ENCODE measurements around the gene TMEM171. TPM values are rescaled to one million over a fixed set of nuclear protein-coding genes. Genes with fewer than 3 reads are reported as not detected.

TMEM171 gene
- total and polyA plus RNA-seq, 10 donors, result 1.9 to 38.0 (median 19.5) TPM

GRCh38 chr5:73117088-73117740 is 3.2 kb upstream of the TMEM171 start:
- no peak for DNase-seq
- intact Hi-C loops (cut with DNase I; ENCODE audit: low total_unique reads), result no loop called here
- Histone ChIP-seq H3K4me3 (no peak overlapping the region), H3K36me3 (no peaks in the 10 kb centered on the region), H3K9me3 (peaks cover 0 to 6% (median 0%) of the 10 kb centered on the region in 8 donors), H3K4me1 (peaks cover 0 to 24% (median 14%) of the 10 kb centered on the region in 6 donors), H3K27me3 (replicated peaks in 1 of 7) (peaks cover 0 to 79% (median 26%) of the 10 kb centered on the region in 7 donors), H3K27ac (peak overlapping the region in 6 of 8 donors; percentile 60 to 92 (median 85))
- WGBS, 5 donors, result 52 to 71% (median 58%) methylated on average over 3 of the region's 3 CpGs
- TF ChIP-seq POLR2AphosphoS5 (IDR thresholded peaks at IDR 0.05), result no peak
- TF ChIP-seq POLR2A (IDR thresholded peaks at IDR 0.05), result no peak
- no peak for TF ChIP-seq CTCF (IDR thresholded peaks at IDR 0.05 in 8 of 11, conservative IDR thresholded peaks at IDR 0.05 in 3 of 11)

- 61 to 87% (median 74%) methylated on average over 5 of the region's 5 CpGs for WGBS, 5 donors
Observed at GRCh38 chr5:73118391-73118973, 1.9 kb upstream of the TMEM171 start.

GRCh38 chr5:73119451-73120157 is 771 bp upstream of the TMEM171 start:
- peak overlapping the region; percentile 74 to 92 (median 85) for H3K27ac ChIP-seq
- peak; percentile 60 to 78 (median 74) for TF ChIP-seq POLR2AphosphoS5 (IDR thresholded peaks at IDR 0.05)
- no peak for TF ChIP-seq CTCF (IDR thresholded peaks at IDR 0.05 in 8 of 11, conservative IDR thresholded peaks at IDR 0.05 in 3 of 11)
- intact Hi-C loops (cut with DNase I; ENCODE audit: low total_unique reads), result no loop called here
- DNase-seq, result peak; percentile 80
- H3K36me3 ChIP-seq, result peaks cover 0 to 14% (median 0%) of the 10 kb centered on the region in 6 donors
- H3K9me3 ChIP-seq, result peaks cover 0 to 6% (median 0%) of the 10 kb centered on the region in 8 donors
- H3K4me1 ChIP-seq, result peaks cover 0 to 47% (median 16%) of the 10 kb centered on the region in 6 donors
- H3K27me3 ChIP-seq (replicated peaks in 1 of 7), result peaks cover 0 to 83% (median 26%) of the 10 kb centered on the region in 7 donors
- WGBS, 5 donors, result 16 to 34% (median 19%) methylated on average over 9 to 40 of the region's 40 CpGs
- H3K4me3 ChIP-seq, result peak overlapping the region; percentile 10 to 70 (median 44)

More at GRCh38 chr5:73118391-73118973, 1.9 kb upstream of the TMEM171 start:
- Histone ChIP-seq H3K4me3 (no peak overlapping the region), H3K4me1 (peaks cover 0 to 35% (median 16%) of the 10 kb centered on the region in 6 donors), H3K27me3 (replicated peaks in 1 of 7) (peaks cover 0 to 84% (median 26%) of the 10 kb centered on the region in 7 donors), H3K27ac (peak overlapping the region in 7 of 8 donors; percentile 82 to 92 (median 86)), H3K36me3 (peaks cover 0 to 3% (median 0%) of the 10 kb centered on the region in 6 donors), H3K9me3 (peaks cover 0 to 6% (median 0%) of the 10 kb centered on the region in 8 donors)
- TF ChIP-seq POLR2AphosphoS5 (IDR thresholded peaks at IDR 0.05) (peak in 1 of 3 donors; percentile 68), POLR2A (IDR thresholded peaks at IDR 0.05) (no peak)
- no peak for DNase-seq
- intact Hi-C loops (cut with DNase I; ENCODE audit: low total_unique reads), result no loop called here

GRCh38 chr5:73121119-73121463 is 716 bp downstream of the TMEM171 start:
- intact Hi-C loops (cut with DNase I; ENCODE audit: low total_unique reads), result no loop called here
- peak overlapping the region in 7 of 8 donors; percentile 25 to 70 (median 46) for H3K4me3 ChIP-seq
- 26 to 42% (median 35%) methylated on average over 6 of the region's 6 CpGs for WGBS, 5 donors
- peaks cover 0 to 15% (median 0%) of the 10 kb centered on the region in 6 donors for H3K36me3 ChIP-seq
- peak overlapping the region in 6 of 8 donors; percentile 82 to 92 (median 87) for H3K27ac ChIP-seq
- peaks cover 0 to 89% (median 26%) of the 10 kb centered on the region in 7 donors for H3K27me3 ChIP-seq (replicated peaks in 1 of 7)
- peaks cover 0 to 6% (median 0%) of the 10 kb centered on the region in 8 donors for H3K9me3 ChIP-seq
- no peak for DNase-seq
- peaks cover 7 to 59% (median 21%) of the 10 kb centered on the region in 6 donors for H3K4me1 ChIP-seq
- TF ChIP-seq POLR2A (IDR thresholded peaks at IDR 0.05) (no peak), CTCF (IDR thresholded peaks at IDR 0.05 in 8 of 11, conservative IDR thresholded peaks at IDR 0.05 in 3 of 11) (no peak), POLR2AphosphoS5 (IDR thresholded peaks at IDR 0.05) (no peak)

Data from spleen (tissue), 11 donors.